Inflammatory macrophage (primary cell): Measurements from ENCODE around the gene METTL18.
"Not testable (repeated sequence)": the region's sequence is repeated elsewhere in the genome, so short reads cannot be mapped to it uniquely, and the experiment has no call there.

Source experiments
- DNase-seq, 2 donors: peaks; one replicate each; pipeline ENCODE4 v3.0.0-alpha.2; 2020 to 2022
- total RNA-seq, 18 experiments: gene quantifications; one replicate each; lab custom pipeline; 2026; ENCODE audit warnings: mixed read lengths in 6 of 18, inconsistent platforms in 2 of 18; lab: John Stamatoyannopoulos, UW

Gene METTL18
- 0.89 to 7.2 (median 3.1) reads per million in 18 experiments for total RNA-seq

DNA sequence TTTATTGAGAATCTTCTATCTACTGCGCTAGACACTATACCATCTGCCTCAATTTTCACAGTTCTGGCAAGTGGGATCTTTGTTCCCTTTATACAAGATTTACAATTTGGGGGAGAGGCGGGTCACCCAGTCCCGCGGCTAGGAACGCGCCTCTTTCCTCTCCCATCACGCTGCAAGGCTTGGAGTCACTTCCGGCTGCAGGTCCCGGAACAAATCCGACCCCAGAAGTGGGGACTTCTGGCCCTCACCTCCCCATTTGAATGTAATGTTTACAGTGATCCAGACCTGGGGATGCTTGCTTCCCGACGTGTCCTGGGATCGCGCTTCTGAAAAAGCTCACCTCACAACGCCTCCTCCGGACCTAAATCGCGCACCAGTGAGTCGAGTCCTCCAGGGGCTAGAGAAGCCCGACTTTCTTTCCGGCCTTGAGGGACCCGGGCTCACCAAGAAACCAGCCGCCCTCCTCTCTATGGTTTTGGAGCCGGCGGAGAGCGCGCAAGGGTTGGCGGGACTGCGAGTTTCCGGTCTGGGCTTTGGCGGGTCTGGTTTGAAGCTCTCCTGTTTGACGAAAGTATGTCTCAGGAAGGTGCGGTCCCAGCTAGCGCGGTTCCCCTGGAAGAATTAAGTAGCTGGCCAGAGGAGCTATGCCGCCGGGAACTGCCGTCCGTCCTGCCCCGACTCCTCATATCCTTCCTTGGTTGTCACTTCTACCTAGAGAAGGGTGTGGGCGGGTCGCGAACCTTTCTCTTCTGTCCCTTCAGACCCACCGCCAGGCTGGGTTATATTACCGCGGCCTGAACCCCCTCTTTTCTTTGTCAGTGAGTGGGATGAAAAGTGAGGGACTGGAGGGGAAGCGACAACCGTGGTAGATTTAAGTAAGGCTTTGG, at the start of gene METTL18:
METTL18 (minus strand) TSS at position 378 of the 887 bp plus-strand sequence. CDS start 1,212 bp downstream, outside the sequence.
- DNase-seq, result peak; percentile 95

DNA sequence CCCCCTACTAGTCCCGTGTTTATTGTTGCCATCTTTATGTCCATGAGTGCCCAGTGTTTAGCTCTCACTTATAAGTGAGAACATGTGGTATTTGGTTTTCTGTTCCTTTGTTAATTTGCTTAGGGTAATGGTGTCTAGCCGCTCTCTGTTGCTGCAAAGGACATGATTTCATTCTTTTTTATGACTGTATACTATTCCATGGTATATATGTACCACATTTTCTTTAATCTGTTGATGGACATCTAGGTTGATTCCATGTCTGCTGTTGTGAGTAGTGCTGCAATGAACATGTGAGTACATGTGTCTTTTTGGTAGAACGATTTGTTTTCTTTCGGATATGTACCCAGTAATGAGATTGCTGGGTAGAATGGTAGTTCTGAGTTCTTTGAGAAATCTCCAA, 44.2 kb upstream of the METTL18 start:
- DNase-seq, result no peak

DNA sequence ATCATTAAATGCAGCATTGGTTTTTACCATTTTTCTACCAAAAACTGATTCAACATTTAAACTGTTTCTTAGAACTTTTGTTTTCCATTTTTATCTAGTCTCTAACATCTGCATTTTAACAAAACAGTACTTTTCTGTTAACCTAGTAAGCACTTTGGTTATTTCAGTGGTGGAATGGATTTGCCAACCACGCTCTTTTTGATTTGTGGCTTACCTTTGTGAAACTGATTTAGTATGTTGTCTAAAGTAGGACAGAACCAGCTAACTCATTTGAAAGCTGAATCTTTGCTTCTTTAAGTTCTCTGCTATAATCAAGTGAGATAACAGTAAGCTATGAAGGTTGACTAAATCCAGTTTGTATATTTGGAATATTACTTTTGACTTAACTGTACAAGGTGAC, 41.5 kb upstream of the METTL18 start:
- DNase-seq, result no peak

DNA sequence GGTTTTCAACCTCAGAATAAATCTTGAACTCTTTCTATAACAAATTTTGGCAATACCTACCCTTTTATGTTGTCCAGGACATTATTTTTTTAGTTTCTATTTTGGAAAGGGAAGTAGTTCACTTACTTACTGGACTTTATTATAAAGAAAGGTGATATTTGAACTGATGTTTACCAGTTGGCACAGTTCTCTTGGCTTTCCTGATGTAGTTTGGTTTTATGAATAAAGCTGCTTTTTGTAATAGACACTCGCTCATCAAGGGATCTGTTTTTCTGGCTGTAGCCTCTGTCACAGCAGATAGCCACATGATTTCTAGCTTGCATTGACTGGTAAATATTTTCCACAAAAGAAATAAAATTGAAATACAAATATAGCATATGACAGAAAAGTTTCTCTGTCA, 40.9 kb upstream of the METTL18 start:
- no peak for DNase-seq

DNA sequence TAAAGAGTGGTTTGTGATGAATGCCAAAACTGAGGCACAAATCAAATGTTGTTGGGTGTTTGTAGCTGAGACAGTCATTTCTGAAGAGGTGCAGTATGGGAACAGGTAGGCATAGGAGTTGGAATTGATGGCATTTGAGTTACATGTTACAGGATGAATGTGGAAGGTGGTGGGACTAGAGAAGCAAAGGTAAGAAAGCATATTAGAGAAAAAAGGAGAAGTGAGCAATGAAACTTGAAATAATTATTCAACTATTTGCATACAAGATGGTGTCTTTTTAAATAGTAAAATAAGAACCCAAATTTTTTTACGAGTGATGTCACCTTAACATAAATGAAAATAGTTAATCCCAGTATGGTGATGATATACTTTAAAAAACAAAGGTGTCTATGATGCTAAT, 40.2 kb upstream of the METTL18 start:
- DNase-seq, result no peak

DNA sequence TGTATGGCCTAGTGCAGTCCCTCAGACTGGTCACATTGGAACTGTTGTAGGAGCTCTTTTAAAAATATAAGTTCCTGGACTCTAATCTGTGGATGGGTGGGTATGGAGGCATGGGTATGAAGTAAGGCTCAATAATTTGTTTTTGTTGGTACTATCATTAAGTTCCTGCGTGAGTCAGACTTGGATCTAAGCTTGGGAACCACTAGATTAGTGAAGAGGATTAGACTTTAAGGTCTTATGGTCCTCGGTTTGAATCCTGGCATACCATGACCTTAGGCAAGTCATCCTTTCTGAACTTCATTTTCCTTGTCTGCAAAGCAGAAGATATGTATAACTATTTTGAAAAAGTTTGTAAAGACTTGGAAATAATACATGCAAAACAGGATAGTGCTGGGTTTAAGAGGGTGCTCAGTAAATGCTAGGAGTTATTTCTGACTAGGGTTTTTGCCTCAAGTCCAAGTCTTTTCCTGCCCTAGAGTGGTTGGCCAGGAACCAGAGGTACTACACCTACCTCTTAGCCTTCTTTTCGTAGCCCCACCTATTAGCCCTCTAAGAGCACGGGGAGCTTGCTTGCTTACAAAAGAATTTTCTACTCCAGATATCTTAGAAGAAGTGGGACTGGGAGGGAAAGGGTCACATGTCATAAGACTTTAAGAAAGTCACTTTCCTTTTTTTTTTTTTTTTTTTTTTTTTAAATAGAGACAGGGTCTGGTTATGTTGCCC, 38.6 kb upstream of the METTL18 start:
- no peak for DNase-seq

DNA sequence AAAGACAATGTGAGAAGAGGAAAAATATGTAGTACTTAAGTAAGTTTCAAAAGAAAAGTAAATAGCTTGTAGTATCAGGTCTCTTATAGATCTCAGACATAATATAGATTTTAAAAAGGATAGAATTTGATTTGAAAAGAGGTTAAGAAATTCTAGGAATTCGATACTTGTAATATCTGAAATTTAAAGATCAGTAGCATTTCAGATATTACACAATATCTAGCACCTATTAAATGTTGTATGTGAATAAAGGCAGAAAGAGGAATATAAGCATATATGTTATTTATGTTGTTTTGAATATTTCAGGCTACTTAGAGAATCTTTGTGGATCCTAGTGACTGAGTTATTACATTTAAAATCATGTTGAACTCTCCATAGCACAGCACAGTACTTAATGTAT, 35.0 kb upstream of the METTL18 start:
- no peak for DNase-seq

DNA sequence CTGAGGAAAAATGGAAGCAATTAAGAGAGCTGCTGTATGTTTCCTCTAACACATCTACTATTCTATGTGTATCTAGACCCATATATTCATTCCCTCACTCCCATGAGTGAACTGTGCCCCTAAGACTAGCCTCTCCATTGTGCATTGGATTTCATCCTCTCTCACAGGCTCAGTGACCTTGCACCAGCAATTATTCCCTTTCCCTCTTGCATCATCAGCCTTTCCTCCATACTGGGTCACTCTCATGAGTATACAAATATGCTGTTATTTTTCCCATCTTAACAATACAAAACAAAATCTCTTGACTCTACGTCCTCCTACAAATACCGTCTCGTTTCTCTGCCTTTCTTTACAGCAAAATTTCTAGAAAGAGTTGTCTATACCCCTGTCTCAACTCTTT, 29.4 kb upstream of the METTL18 start:
- DNase-seq, result no peak

DNA sequence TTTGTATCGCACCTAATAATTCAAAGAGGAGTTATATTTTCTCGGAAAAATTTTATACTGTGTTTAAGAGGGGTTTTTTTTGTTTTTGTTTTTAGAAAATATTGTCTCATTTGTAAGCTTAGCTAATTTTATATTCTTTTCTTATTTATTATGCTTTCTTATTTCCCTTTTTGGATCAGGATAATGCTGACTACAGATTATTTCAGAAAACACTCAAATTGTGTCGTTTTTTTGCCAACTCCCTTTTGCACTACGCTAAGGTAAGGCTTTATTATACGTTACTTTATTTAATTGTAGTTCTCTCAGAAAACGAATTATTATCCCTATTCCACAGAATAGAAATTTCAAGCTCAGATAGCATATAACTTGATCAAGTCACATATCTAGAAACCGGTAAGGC, 26.8 kb upstream of the METTL18 start:
- DNase-seq, result no peak

DNA sequence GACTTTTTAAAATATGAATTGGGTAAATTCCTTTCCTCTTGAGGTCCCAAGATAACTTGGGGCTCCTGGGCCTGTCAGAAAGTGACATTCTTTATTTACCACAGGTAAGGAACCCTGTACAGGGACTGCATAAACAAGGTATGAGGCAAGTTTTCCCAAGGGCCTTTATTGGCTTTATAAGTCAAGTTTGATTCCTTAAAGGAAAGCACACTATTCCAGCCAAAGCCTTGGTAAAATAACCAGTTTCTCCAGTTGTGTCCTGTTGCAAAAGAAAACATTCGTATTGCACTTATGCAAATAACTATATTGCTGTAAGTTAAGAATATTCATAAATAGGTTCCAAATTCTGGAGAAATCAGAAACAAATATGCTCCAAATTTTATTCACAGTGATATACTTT, 21.9 kb upstream of the METTL18 start:
- no peak for DNase-seq

DNA sequence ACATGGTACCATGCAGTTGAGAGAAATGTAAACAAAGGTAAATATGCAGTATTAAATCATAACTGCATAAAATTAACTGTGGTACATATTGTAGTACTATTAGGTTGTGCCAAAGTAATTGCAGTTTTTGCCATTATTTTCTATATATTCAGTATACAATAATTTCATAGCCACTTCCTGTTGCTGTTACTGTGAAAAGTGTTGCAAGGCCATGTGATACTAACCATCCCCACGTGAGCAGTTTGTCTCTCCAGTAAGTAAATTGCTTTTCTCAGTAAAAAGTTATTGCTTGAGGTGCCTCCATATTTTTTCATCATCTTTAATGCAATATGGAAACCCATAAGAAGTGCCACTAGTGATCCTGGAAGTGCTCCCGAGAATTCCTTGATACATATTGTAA, 19.6 kb upstream of the METTL18 start:
- peak in 1 of 2 donors; percentile 11 for DNase-seq

DNA sequence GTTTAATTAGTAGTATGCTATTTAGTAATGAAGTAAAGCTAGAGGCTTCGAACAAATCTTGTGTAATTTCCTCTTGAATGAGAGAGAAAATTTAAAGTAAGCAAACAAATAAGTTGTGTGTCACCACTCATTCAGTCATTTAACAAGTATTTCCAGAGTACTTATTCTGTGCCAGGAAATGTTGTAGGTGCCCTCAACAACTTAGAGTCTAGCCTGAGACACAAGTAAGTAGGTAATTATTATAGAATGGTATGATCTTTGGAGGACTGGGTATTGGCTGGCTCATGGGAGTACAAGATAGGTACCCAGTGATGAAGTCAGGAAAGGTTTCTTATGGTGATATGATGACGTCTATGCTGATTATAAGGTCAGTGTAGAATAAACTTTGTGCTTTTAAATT, 17.4 kb upstream of the METTL18 start:
- DNase-seq, result no peak

DNA sequence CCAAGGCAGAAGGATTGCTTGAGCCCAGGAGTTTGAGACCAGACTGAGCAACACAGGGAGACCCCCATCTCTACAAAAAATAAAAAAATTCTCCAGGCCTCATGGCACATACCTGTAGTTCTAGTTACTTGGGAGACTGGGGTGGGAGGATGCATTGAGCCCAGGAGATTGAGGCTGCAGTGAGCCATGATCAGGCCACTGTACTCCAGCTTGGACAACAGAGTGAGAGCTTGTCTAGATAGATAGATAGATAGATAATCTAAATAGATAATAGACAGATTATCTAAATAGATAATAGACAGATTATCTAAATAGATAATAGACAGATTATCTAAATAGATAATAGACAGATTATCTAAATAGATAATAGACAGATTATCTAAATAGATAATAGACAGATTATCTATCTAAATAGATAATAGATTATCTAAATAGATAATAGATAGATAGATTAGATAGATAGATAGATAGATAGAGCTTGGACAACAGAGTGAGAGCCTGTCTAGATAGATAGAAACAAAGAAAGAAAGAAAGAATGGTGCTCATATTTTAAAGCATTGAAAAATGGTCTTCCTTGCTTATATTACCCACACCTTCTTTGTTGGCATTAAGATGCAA, 16.8 kb upstream of the METTL18 start:
- not testable (repeated sequence) for DNase-seq

DNA sequence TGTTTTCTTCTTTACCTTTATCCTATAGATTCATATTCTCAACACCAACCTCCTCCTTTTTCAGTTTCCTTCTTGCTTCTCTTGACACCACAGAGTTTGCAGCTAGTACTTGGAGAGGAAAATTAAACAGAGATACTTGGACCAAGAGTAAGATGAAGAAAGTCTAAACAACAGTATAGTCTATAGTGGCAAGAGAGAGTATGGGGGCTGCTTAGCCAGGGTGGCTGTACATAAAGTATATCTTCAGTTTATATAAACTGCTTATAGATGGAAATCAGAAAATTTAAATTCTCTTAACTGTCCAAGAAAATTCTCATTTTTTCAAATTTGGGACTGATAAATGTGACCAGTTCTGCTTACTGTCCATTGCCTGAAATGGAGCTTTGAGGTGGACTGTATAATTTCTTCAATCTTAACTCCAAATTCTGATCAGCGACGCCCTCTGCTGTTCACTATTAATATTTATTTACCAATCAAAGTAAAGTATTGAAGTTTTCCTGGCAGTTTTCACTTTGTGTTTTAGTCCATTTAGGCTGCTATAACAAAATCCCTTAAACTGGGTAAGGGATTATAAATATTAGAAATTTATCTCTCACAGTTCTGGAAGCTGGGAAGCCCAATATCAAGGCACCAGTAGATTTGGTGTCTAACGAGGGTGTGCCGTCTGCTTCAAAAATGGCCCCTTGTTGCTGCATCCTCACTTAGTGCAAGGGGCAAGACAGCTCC, 14.8 kb upstream of the METTL18 start:
- DNase-seq, result peak; percentile 35 to 53

DNA sequence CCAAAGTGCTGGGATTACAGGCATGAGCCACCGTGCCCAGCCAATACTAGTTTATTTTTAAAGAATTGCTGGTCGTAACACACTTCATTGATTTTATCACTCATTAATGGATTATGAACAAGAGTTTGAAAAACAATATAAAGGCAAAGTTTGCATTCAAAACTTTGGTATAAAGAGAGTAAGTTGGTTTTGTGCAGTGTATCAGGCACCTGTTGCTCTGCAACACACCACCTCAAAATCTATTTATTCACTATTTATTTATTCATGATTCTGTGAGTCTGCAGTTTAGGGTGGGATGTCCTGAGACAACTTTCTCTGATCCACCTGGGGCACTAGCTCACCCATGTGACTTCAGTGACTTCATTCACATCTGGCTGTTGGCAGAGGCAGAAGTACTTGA, 10.2 kb upstream of the METTL18 start:
- DNase-seq, result no peak

DNA sequence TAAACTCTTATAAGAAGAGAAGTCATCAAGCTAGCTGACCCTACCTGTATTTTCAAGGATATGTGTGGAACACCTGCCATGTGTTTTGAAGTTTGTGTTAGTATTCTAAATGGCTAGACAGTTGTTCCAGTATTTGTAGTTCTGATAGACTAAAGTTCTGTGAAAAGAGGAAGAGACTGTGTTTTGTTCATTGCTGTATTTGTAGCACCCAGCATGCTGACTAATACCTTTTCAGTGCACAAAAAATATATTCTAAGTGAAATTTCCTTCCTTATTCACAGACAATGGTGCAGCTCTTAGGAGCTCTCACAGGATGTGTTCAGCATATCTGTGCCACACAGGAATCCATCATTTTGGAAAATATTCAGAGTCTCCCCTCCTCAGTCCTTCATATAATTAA, 8.2 kb upstream of the METTL18 start:
- peak; percentile 7 to 50 for DNase-seq

DNA sequence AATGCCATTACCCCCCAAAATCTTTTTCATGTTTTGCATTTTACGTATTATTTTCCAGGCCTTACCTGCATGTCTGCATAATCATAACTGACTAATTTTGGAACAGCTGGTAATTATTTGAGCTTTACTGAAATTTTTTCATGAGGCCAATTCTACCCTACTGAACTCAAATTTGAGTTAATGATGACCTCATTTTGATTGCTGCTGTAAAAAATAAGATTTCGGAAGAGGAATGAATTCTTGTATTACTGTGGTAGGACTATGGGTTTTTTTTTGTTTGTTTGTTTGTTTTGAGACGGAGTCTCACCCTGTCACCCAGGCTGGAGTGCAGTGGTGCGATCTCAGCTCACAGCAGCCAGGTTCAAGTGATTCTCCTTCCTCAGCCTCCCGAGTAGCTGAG, 2.6 kb upstream of the METTL18 start:
- DNase-seq, result no peak

DNA sequence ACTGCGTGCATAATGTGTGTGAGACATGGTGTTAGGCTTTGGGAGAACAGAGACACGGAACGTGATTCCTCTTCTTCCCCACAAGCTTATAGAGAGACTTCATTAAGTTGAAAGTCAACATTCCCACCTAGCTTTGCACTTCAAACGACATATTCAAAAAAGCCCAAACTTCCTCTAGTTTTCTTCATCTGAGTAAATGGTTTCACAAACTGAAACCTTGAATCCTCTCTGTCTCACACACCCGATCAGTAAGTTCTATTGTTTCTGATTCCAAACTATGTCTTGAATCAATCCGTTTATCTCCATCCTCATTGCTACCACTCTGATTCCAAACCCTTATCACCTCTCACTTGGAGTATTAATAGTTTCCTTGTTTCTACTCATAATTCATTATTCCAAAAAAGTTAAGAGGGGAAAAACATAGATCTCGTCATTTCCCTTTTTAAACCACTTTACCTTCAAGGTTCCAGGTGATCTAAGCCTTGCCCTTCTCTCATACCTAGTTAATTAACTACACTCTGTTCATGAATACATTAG, 1.6 kb upstream of the METTL18 start:
- DNase-seq, result no peak

DNA sequence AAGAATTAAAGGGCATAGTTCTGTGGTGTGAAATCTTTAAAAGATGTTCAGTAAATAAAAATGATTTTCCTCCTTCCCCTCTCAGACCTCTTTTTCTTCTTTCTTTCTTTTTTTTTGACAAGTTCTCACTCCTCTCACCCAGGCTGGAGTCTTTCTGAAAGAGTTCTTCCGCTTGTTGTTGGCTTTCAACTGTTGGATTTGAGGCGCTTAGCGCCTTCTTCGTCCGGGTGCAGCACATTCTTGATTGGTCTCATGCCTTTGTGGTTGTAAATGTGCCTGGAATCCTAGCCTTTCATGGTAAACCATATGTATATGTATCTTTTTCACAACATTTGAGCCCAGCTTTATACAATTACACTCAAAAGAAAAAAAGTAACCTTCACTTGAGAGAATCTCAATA, 980 bp upstream of the METTL18 start:
- DNase-seq, result no peak

DNA sequence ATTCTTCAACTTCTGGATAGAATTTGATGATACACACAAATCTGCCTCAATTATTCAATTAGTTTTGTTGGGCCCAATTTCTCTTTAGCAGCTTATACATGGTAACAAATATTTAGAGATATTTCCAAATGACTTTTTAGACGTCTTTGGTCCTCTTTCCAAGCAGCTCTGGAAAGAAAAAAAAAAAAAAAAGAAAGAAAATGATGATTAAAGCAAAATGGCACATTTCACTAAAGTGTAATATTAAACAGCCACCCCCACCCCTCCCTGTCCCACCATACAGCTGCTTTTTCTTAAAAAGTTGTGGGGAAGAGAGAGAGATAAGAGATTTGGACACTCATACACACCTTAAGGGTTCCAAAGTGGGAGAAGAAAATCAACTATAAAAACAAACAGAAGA, 977 bp downstream of the METTL18 start:
- no peak for DNase-seq

DNA sequence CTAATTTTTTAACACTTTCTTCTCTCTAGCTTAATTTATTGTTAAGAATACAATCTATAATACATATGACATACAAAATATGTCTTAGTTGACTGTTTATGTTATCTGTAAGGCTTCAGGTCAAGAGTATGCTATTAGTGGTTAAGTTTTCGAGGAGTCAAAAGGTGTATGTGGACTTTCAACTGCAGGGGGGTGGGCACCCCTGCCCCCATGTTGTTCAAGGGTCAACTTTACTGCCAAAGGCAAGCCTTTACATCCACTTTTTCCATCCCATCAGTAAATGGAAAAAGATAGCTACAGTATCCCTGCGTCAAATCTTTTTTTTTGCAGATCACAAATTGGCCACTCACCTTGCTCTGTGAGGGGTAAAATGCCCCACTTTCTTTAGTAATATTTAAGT, 6.3 kb downstream of the METTL18 start:
- no peak for DNase-seq

DNA sequence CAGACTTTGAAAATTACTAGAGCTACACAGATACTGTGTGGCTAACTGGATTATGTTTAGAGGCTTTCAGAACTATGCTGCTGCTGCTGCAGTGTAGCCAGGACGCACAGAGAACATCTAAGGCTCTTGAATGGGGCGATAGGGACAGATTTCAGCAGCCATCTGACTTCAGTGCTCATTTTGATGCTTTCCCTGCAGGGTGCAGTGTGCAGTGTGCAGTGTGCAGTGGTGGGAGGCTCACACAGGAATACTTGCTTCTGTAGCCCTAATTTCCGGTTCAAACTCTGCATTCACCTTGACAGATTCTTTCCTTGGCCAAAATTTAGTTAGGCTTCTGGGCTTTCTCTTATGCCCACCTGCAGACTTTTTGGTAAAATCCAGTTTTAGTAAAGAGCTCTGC, 7.7 kb downstream of the METTL18 start:
- no peak for DNase-seq

DNA sequence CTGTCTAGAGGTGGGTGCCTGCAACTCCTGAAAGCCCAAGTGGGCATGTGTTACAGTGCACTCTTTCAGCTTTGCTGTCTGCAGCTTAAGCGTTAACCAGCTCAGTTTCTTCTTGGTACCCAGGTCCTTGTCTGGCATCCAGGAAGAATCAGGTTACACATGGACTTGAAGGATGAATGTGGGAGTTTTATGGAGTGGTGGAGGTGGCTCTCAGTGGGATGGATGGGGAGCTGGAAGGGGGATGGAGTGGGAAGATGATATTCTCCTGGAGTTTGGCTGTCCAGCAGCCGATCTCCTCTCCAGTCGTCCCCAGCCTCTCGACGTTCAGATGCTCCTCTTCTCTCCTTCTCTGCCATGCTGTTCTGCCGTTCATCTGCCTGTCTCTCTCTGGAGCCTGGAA, 9.4 kb downstream of the METTL18 start:
- no peak for DNase-seq
